Activated CD8-positive, alpha-beta T cell treated with anti-CD3 and anti-CD28 coated beads for 36 hours (primary cell): Measurements from ENCODE around the gene C9orf43. TPM values are rescaled to one million over a fixed set of nuclear protein-coding genes. Genes with fewer than 3 reads are reported as not detected.

Experiments
- ATAC-seq: fragments of 200-7000 bp; cut with Tn5 transposase; one replicate; pipeline ENCODE4 v1.10.0; 2021; ENCODE audit warnings: mild to moderate bottlenecking, moderate library complexity
- CTCF ChIA-PET: fragments of 350-600 bp; sonication (Branson Sonifier 250); formaldehyde crosslinking; loops from one replicate; lab custom pipeline; 2021; ENCODE audit warnings: antibody characterized with exemption; lab: Charles Lee
- POLR2A ChIA-PET: fragments of 350-600 bp; sonication (Branson Sonifier 250); formaldehyde crosslinking; loops from one replicate; lab custom pipeline; 2021; ENCODE audit warnings: antibody characterized with exemption; lab: Charles Lee
- DNase-seq: peaks from one replicate; pipeline ENCODE4 v3.0.0-alpha.2; 2020
- H3K27ac Mint-ChIP-seq: one replicate; pipeline ENCODE4 v1.8.0; 2021; ENCODE audit warnings: mild to moderate bottlenecking, mixed read lengths
- H3K27me3 Mint-ChIP-seq: one replicate; pipeline ENCODE4 v1.8.0; 2021; ENCODE audit warnings: mixed read lengths
- H3K36me3 Mint-ChIP-seq: one replicate; pipeline ENCODE4 v1.8.0; 2021; ENCODE audit warnings: low read depth, mixed read lengths
- H3K4me1 Mint-ChIP-seq: one replicate; pipeline ENCODE4 v1.8.0; 2021; ENCODE audit warnings: low read depth, mixed read lengths
- H3K4me3 Mint-ChIP-seq: one replicate; pipeline ENCODE4 v1.8.0; 2021; ENCODE audit warnings: mild to moderate bottlenecking, moderate library complexity, mixed read lengths
- H3K9me3 Mint-ChIP-seq: one replicate; pipeline ENCODE4 v1.8.0; 2021; ENCODE audit warnings: mixed read lengths
- CTCF ChIP-seq: fragments of 200-600 bp; IDR thresholded peaks from one replicate; pipeline ENCODE4 v1.8.0; 2022; ENCODE audit warnings: antibody characterized with exemption, mild to moderate bottlenecking
- intact Hi-C: fragments of 100-400 bp; cut with micrococcal nuclease; formaldehyde crosslinking; loops from one replicate; pipeline ENCODE4 v1.10.0; 2022
- total RNA-seq, 2 experiments: library from RNA; stranded (reverse); gene quantifications; one replicate each; pipeline ENCODE4 v1.2.3, GENCODE V29; 2021

C9orf43 gene
- total RNA-seq, 2 experiments from 2014 or later = 0.74 to 0.83 TPM

GRCh38 chr9:113462781-113463286 lies 52.3 kb downstream of the C9orf43 start:
- H3K27ac Mint-ChIP-seq = no peak overlapping the region
- intact Hi-C loops = no loop called here
- TF ChIP-seq CTCF = no peak
- H3K4me1 Mint-ChIP-seq = peaks cover 3% of the 10 kb centered on the region
- peaks cover 2% of the 10 kb centered on the region for H3K9me3 Mint-ChIP-seq
- H3K36me3 Mint-ChIP-seq = no peaks in the 10 kb centered on the region
- ChIA-PET CTCF (no interaction called here), POLR2A (interaction anchor here (1.4 kb wide), 1 partner anchor 9 kb away, joined by 4 read pairs; no protein-coding TSS in a partner anchor)
- no peaks in the 10 kb centered on the region for H3K27me3 Mint-ChIP-seq
- no peak for DNase-seq
- ATAC-seq = no peak
- no peak overlapping the region for H3K4me3 Mint-ChIP-seq

- intact Hi-C loops = no loop called here
- Mint-ChIP-seq H3K4me1 (peaks cover 3% of the 10 kb centered on the region), H3K27me3 (no peaks in the 10 kb centered on the region), H3K4me3 (no peak within 1 kb of the TSS), H3K9me3 (peaks cover 2% of the 10 kb centered on the region), H3K27ac (no peak within 1 kb of the TSS), H3K36me3 (no peaks in the 10 kb centered on the region)
- ChIA-PET POLR2A (interaction anchor here (1.4 kb wide), 1 partner anchor 10 kb away, joined by 4 read pairs; no protein-coding TSS in a partner anchor), CTCF (no interaction called here)
- DNase-seq (no peak), ATAC-seq (no peak)
- no peak for TF ChIP-seq CTCF
These were observed 53.1 kb downstream of the C9orf43 start, which contains the start of gene RGS3 for GRCh38 chr9:113463418-113464285. Gene RGS3 (plus strand): TSS chr9:113463727. CDS start chr9:113463803, 76 bp downstream.

- Mint-ChIP-seq H3K27me3 (no peaks in the 10 kb centered on the region), H3K9me3 (peaks cover 2% of the 10 kb centered on the region), H3K4me3 (no peak overlapping the region), H3K4me1 (peaks cover 3% of the 10 kb centered on the region), H3K27ac (no peak overlapping the region), H3K36me3 (no peaks in the 10 kb centered on the region)
- TF ChIP-seq CTCF = no peak
- POLR2A ChIA-PET = interaction anchor here (1.6 kb wide), 1 partner anchor 11 kb away, joined by 3 read pairs; no protein-coding TSS in a partner anchor
- CTCF ChIA-PET = interaction anchor here (1.0 kb wide), 1 partner anchor 192 kb away, joined by 3 read pairs; no protein-coding TSS in a partner anchor
- no peak for ATAC-seq
- intact Hi-C loops = no loop called here
- no peak for DNase-seq
These were observed 53.7 kb downstream of the C9orf43 start for GRCh38 chr9:113464286-113464660.

GRCh38 chr9:113465599-113466140 lies 55.1 kb downstream of the C9orf43 start:
- H3K27ac Mint-ChIP-seq = no peak overlapping the region
- CTCF ChIA-PET = interaction anchor here (0.7 to 1.7 kb wide), 5 partner anchors 11 to 192 kb away, joined by 3 to 6 read pairs (median 4); no protein-coding TSS in a partner anchor
- TF ChIP-seq CTCF = no peak
- ATAC-seq (no peak), DNase-seq (no peak)
- POLR2A ChIA-PET = interaction anchor here (0.7 to 1.6 kb wide), 3 partner anchors 8 to 55 kb away, joined by 3 to 4 read pairs (median 3); no protein-coding TSS in a partner anchor
- no peaks in the 10 kb centered on the region for H3K36me3 Mint-ChIP-seq
- intact Hi-C loops = no loop called here
- no peaks in the 10 kb centered on the region for H3K27me3 Mint-ChIP-seq
- peaks cover 3% of the 10 kb centered on the region for H3K4me1 Mint-ChIP-seq
- H3K9me3 Mint-ChIP-seq = peaks cover 2% of the 10 kb centered on the region
- H3K4me3 Mint-ChIP-seq = no peak overlapping the region
